Measurements from ENCODE around the gene PTPRT.

GRCh38 chr20:42484790-42485375 is 704.8 kb downstream of the PTPRT start:
- TF ChIP-seq, protein P1, sequence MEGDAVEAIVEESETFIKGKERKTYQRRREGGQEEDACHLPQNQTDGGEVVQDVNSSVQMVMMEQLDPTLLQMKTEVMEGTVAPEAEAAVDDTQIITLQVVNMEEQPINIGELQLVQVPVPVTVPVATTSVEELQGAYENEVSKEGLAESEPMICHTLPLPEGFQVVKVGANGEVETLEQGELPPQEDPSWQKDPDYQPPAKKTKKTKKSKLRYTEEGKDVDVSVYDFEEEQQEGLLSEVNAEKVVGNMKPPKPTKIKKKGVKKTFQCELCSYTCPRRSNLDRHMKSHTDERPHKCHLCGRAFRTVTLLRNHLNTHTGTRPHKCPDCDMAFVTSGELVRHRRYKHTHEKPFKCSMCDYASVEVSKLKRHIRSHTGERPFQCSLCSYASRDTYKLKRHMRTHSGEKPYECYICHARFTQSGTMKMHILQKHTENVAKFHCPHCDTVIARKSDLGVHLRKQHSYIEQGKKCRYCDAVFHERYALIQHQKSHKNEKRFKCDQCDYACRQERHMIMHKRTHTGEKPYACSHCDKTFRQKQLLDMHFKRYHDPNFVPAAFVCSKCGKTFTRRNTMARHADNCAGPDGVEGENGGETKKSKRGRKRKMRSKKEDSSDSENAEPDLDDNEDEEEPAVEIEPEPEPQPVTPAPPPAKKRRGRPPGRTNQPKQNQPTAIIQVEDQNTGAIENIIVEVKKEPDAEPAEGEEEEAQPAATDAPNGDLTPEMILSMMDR (IDR thresholded peaks at IDR 0.05; ENCODE audit: borderline replicate concordance, extremely low read depth, low read length, poor library complexity, severe bottlenecking): no peak
- no peak for TF ChIP-seq EZH2 (IDR thresholded peaks at IDR 0.05; ENCODE audit: borderline replicate concordance, low read depth, low read length, severe bottlenecking)
